A549 treated with ZK216348 at 1 μM for 4 hours (cell line): ENCODE results near the gene ANP32A. TPM values are rescaled to one million over a fixed set of nuclear protein-coding genes. Genes with fewer than 3 reads are reported as not detected.

ENCODE experiments used
- total RNA-seq: library from RNA; stranded (reverse); fragments of 200-300 nt; extraction: Qiagen RNA extraction; gene quantifications from 5 replicates; pipeline ENCODE4 v1.2.3, GENCODE V29; 2022; ENCODE audit warnings: low read depth

Gene ANP32A
- total RNA-seq = 251 to 330 TPM (median 282 TPM) in 5 replicates

DNA sequence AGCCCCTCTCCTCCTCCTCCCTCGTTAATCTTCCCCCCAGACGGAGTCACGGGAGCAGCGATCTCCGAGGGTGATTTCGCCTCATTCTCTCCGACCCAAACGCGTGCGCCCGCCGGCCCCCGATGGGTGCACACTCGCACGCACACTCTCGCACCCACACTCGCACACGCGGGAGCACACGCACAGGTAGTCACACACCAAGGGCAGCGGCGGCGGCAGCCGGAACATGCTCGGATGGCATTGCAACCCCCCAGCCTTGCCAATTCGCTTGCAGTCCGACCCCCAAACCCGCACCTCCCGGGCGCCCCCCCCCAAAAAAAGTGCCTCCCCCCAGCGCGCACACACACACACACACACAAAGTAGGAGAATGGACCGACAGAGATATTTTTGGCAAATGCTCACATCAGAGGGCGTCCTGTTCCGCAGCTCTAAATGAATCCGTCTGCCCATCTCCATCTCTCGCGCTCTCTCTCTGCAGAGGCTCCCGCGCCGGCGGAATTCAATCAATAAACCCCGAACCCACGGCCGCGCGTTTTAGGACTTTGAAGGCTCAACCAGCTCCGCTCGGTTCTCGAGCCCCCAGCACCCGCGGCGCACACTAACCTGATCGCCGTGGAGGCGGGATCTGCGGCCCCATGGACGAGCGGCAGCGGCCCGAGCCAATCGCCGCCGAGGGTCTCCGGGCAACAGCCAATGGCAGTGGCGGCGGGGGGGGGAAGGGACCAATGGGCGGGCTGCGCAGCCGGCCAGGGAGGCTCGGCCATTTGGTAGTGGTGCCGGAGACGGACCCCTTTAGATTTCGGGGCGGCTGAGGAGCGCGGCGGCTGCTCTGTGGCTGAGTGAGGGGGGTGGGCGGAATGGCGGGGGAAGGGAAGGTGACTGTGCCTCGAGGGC is at the start of gene ANP32A:
Gene ANP32A (minus strand): TSS at position 601 of the 895 bp plus-strand sequence. CDS start 144 bp downstream, at position 457.

Other genes with a start within 250 kb of the ANP32A start
- 2.4 to 3.9 TPM (median 3.1 TPM) in 5 replicates for gene CORO2B, start 241.9 kb downstream of the ANP32A start, total RNA-seq
- not detected in 5 replicates for gene SPESP1, start 109.6 kb upstream of the ANP32A start, total RNA-seq
- gene NOX5, start 193.8 kb upstream of the ANP32A start, total RNA-seq = 0.12 to 0.41 TPM (median 0.26 TPM) in 5 replicates